PFSK-1 (cell line): Measurements from ENCODE around the gene INSYN2B.

Source experiments
- FOXP2 ChIP-seq: optimal IDR thresholded peaks from 2 replicates; pipeline ENCODE3; 2011; ENCODE audit warnings: borderline replicate concordance, control low read depth, inconsistent platforms; ENCODE audit not compliant: insufficient read depth; ENCODE audit errors: extremely low read length, extremely low read depth
- POLR2AphosphoS5 ChIP-seq: IDR thresholded peaks from 2 replicates; pipeline ENCODE4 v1.6.1; 2012; ENCODE audit warnings: low read depth, mild to moderate bottlenecking, control low read depth, low read length, moderate library complexity
- REST ChIP-seq, 2 experiments: IDR thresholded peaks; 2 replicates each; pipeline versions ENCODE4 v1.6.1 to v1.8.0; 2011 to 2012; ENCODE audit warnings: low read depth in 2 of 2, low read length in 2 of 2, control low read depth in 1 of 2, inconsistent platforms in 1 of 2, mild to moderate bottlenecking in 1 of 2, moderate library complexity in 1 of 2; ENCODE audit not compliant: insufficient read depth in 1 of 2
- SIN3A ChIP-seq: IDR thresholded peaks from 2 replicates; pipeline ENCODE4 v1.6.1; 2012; ENCODE audit warnings: mild to moderate bottlenecking, low read length, moderate library complexity, borderline replicate concordance; ENCODE audit not compliant: insufficient read depth
- TAF1 ChIP-seq: IDR thresholded peaks from 2 replicates; pipeline ENCODE4 v1.6.1; 2012; ENCODE audit warnings: low read length, control low read depth, borderline replicate concordance; ENCODE audit not compliant: insufficient read depth

Gene INSYN2B

GRCh38 chr5:169911448-169912212, 68.7 kb downstream of the INSYN2B start:
- TF ChIP-seq FOXP2 (no peak), REST (IDR thresholded peaks at IDR 0.05; ENCODE audit: insufficient read depth in 1 of 2, low read depth in 2 of 2, low read length in 2 of 2) (no peak), POLR2AphosphoS5 (no peak), TAF1 (no peak), SIN3A (no peak)

DNA sequence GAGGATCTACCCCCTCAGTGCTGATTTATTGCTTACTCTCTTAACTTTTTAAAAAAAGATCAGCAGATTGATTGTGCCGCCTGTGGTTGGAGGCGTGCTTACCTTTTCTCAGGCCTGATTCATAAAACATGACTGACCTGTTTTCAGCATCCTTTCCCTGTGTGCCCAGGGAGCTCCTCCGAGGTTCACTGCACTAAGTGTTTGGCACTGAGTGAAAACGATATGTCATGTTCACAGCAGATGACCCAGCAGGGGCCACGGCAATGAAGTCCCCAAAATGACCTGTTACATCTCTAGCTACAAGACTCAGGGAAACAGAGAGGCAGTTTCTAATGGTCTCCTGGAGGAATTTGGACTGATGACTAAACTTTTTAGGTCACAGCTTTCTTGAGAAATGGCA, 69.9 kb downstream of the INSYN2B start:
- TF ChIP-seq REST (IDR thresholded peaks at IDR 0.05; ENCODE audit: insufficient read depth in 1 of 2, low read depth in 2 of 2, low read length in 2 of 2) (no peak), TAF1 (no peak), POLR2AphosphoS5 (no peak), SIN3A (no peak), FOXP2 (no peak)

GRCh38 chr5:169909945-169910344, 70.3 kb downstream of the INSYN2B start:
- TF ChIP-seq SIN3A (no peak), POLR2AphosphoS5 (no peak), FOXP2 (no peak), REST (IDR thresholded peaks at IDR 0.05; ENCODE audit: insufficient read depth in 1 of 2, low read depth in 2 of 2, low read length in 2 of 2) (no peak), TAF1 (no peak)

GRCh38 chr5:169908864-169909263, 71.4 kb downstream of the INSYN2B start:
- no peak for TF ChIP-seq TAF1

DNA sequence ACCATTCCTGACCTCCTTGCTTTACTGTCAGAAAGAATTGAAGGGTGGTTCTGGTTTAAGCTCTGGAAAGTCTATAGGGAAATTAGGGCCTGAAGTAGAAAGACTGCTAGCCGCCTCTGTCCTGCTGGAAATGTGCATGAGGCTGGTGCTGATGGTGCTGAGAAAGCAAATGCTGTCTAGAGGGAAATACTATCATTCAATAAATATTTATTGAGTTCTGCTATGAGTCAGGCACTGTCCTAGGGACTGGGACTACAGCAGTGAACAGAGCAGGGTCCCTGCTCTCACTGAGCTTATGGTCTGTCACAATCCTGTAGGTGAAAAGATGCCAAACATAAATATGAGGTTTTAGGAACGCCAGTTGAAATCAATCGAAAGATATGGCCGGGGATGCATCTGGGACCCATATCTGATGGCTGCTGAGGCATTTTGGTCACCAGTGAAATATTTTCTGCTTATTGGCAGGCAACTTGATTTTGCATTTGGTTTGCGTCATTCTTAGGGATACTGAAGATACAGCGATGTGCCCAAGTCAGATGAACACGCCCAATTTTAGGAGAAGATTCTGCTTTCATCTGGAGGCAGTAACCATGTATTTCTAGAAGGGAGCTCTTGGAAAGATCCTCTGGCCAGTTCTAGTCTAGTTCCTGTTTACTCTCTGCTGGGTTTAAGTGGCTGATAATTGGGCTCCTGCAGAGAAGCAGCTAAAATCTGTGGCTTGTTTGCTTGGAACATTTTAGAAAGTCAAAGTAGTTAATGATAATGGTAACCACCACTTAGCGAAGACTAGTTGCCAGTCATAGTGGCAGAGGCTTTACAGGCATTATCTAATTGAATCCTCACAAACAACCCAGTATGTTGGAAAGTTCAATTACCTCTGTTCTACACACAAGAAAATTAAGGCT, 73.3 kb downstream of the INSYN2B start:
- TF ChIP-seq POLR2AphosphoS5 (no peak), FOXP2 (no peak), SIN3A (no peak), TAF1 (no peak), REST (IDR thresholded peaks at IDR 0.05; ENCODE audit: insufficient read depth in 1 of 2, low read depth in 2 of 2, low read length in 2 of 2) (no peak)
